Endothelial cell of umbilical vein (primary cell): ENCODE results near the gene OR13C5. TPM values are rescaled to one million over a fixed set of nuclear protein-coding genes. Genes with fewer than 3 reads are reported as not detected.

Experiments used
- BruUV-seq: library from RNA; stranded (reverse); fragments of 400-500 nt; replicated peaks from 2 replicates; lab custom pipeline; 2021; lab: Mats Ljungman, UMichigan
- CTCF ChIA-PET: fragments of 300-600, 350-600 bp; sonication (Branson Sonifier 250); formaldehyde crosslinking; loops from one replicate; lab custom pipeline; 2021; ENCODE audit warnings: antibody characterized with exemption, inconsistent platforms; lab: Charles Lee
- POLR2A ChIA-PET: fragments of 300-600, 350-600 bp; sonication (Branson Sonifier 250); formaldehyde crosslinking; loops from one replicate; lab custom pipeline; 2021; ENCODE audit warnings: antibody characterized with exemption, inconsistent platforms; lab: Charles Lee
- DNase-seq: peaks from one replicate; pipeline ENCODE4 v3.0.0-alpha.2; 2011; ENCODE audit warnings: low read depth, low spot score
- FAIRE-seq: peaks from 2 replicates; lab custom pipeline; 2011; peaks lifted over from hg19 to GRCh38; lab: Jason Lieb, UNC
- H2AFZ ChIP-seq: 2 replicates; pipeline ENCODE4 v1.6.0; 2012; ENCODE audit warnings: low read depth, low read length, control low read depth, inconsistent platforms
- H3K27ac ChIP-seq: 2 replicates; pipeline ENCODE4 v1.5.1; 2011; ENCODE audit warnings: low read depth, mild to moderate bottlenecking, control low read depth, low read length, moderate library complexity; ENCODE audit not compliant: insufficient read depth
- H3K27me3 ChIP-seq, 2 experiments: 2 replicates each; pipeline versions ENCODE4 v1.6.0 to v1.6.1; 2011; ENCODE audit warnings: low read length in 2 of 2, mixed read lengths in 1 of 2; ENCODE audit not compliant: control insufficient read depth in 2 of 2, insufficient read depth in 2 of 2
- H3K36me3 ChIP-seq, 2 experiments: 2 replicates in 1 of 2; 3 replicates in 1 of 2; pipeline ENCODE4 v1.5.1; 2011; ENCODE audit warnings: low read length in 2 of 2, mild to moderate bottlenecking in 1 of 2, moderate library complexity in 1 of 2; ENCODE audit not compliant: control insufficient read depth in 2 of 2, insufficient read depth in 2 of 2; ENCODE audit errors: extremely low read depth in 1 of 2
- H3K4me1 ChIP-seq: 3 replicates; pipeline ENCODE4 v1.5.1; 2011; ENCODE audit warnings: mild to moderate bottlenecking, low read length; ENCODE audit not compliant: control insufficient read depth, insufficient read depth; ENCODE audit errors: extremely low read depth
- H3K4me2 ChIP-seq: 2 replicates; pipeline ENCODE4 v1.6.1; 2011; ENCODE audit warnings: low read length, control low read depth, mixed read lengths; ENCODE audit not compliant: insufficient read depth
- H3K4me3 ChIP-seq, 3 experiments: fragments of 200-600 bp in 1 of 3; sonication (generic), shearing (Covaris generic) in 1 of 3; replicated peaks in 1 of 3; 2 replicates each; pipeline ENCODE4 v1.5.1; 2011 to 2016; ENCODE audit warnings: control low read depth in 3 of 3, low read length in 3 of 3, mild to moderate bottlenecking in 2 of 3, inconsistent platforms in 1 of 3, low read depth in 1 of 3, moderate library complexity in 1 of 3; ENCODE audit not compliant: insufficient read depth in 1 of 3
- H3K79me2 ChIP-seq: 2 replicates; pipeline ENCODE4 v1.6.0; 2012; ENCODE audit warnings: low read length, inconsistent platforms; ENCODE audit not compliant: control insufficient read depth, insufficient read depth
- H3K9ac ChIP-seq: replicated peaks from 2 replicates; pipeline ENCODE3; 2011; ENCODE audit warnings: low read length, control low read depth; ENCODE audit not compliant: insufficient read depth; ENCODE audit errors: extremely low read depth
- H3K9me1 ChIP-seq: replicated peaks from 3 replicates; pipeline ENCODE4 v1.6.0; 2011; ENCODE audit warnings: mild to moderate bottlenecking, low read length; ENCODE audit not compliant: control insufficient read depth, insufficient read depth; ENCODE audit errors: extremely low read depth
- H3K9me3 ChIP-seq: replicated peaks from 2 replicates; pipeline ENCODE4 v1.5.1; 2012; ENCODE audit warnings: low read length, inconsistent platforms; ENCODE audit not compliant: control insufficient read depth, insufficient read depth
- H4K20me1 ChIP-seq: replicated peaks from 2 replicates; pipeline ENCODE3; 2011; ENCODE audit warnings: mild to moderate bottlenecking, low read length; ENCODE audit not compliant: control insufficient read depth, insufficient read depth; ENCODE audit errors: extremely low read depth
- CTCF ChIP-seq, 2 donors: IDR thresholded peaks; 1 replicate in 1 of 2; 2 replicates in 1 of 2; pipeline ENCODE4 v1.5.1; 2011; ENCODE audit warnings: low read length in 2 of 2, mild to moderate bottlenecking in 2 of 2, moderate library complexity in 2 of 2, control low read depth in 1 of 2, inconsistent platforms in 1 of 2, low read depth in 1 of 2; ENCODE audit not compliant: insufficient read depth in 1 of 2; ENCODE audit errors: extremely low read depth in 1 of 2
- EZH2 ChIP-seq: IDR thresholded peaks from 2 replicates; pipeline ENCODE4 v1.6.1; 2012; ENCODE audit warnings: borderline replicate concordance, low read depth, mild to moderate bottlenecking, moderate library complexity, low read length, inconsistent platforms; ENCODE audit not compliant: severe bottlenecking
- FOS ChIP-seq: IDR thresholded peaks from 2 replicates; pipeline ENCODE4 v1.6.1; 2011; ENCODE audit warnings: mild to moderate bottlenecking, low read length, moderate library complexity, borderline replicate concordance; ENCODE audit not compliant: insufficient read depth
- GATA2 ChIP-seq: IDR thresholded peaks from 2 replicates; pipeline ENCODE4 v1.7.0; 2011; ENCODE audit warnings: low read depth, mild to moderate bottlenecking, moderate library complexity, mixed read lengths, low read length; ENCODE audit not compliant: insufficient read length, insufficient read depth
- JUN ChIP-seq: IDR thresholded peaks from 2 replicates; pipeline ENCODE4 v1.6.1; 2011; ENCODE audit warnings: borderline replicate concordance, low read depth; ENCODE audit not compliant: insufficient read length, insufficient read depth
- MAX ChIP-seq: IDR thresholded peaks from 2 replicates; pipeline ENCODE4 v1.6.1; 2011; ENCODE audit not compliant: insufficient read depth, insufficient read length
- MYC ChIP-seq: IDR thresholded peaks from one replicate; pipeline ENCODE4 v1.6.1; 2011; ENCODE audit warnings: mild to moderate bottlenecking, low read depth, low read length
- POLR2A ChIP-seq: IDR thresholded peaks from 2 replicates; pipeline ENCODE4 v1.6.1; 2012; ENCODE audit warnings: low read depth, mild to moderate bottlenecking, control low read depth, low read length
- POLR2AphosphoS5 ChIP-seq: IDR thresholded peaks from 2 replicates; pipeline ENCODE4 v1.6.1; 2012; ENCODE audit warnings: low read depth, mild to moderate bottlenecking, control low read depth, low read length, moderate library complexity; ENCODE audit not compliant: insufficient read depth
- dilution Hi-C: fragments of 300-500 bp; cut with MboI; formaldehyde crosslinking; loops from one replicate; pipeline ENCODE4 v1.15.0; 2019; ENCODE audit warnings: low sequenced_read_pairs; ENCODE audit not compliant: extremely low pct_ligation_motif_present
- intact Hi-C: fragments of 100-400 bp; cut with micrococcal nuclease; formaldehyde crosslinking; loops from one replicate; pipeline ENCODE4 v1.10.0; 2022
- polyA plus RNA-seq, 4 experiments: library from polyadenylated mRNA; depleted of rRNA in 3 of 4; stranded (reverse) in 3 of 4; unstranded in 1 of 4; fragments of >200 nt; gene quantifications; 2 replicates each; pipeline versions ENCODE4 v1.2.1 to v1.2.3, GENCODE V29; 2011 to 2012; ENCODE audit warnings: missing spikeins in 1 of 4
- total RNA-seq: library from RNA; stranded (reverse); gene quantifications from 2 replicates; pipeline ENCODE4 v1.2.3, GENCODE V29; 2021

Gene OR13C5
- total and polyA plus RNA-seq, 2 donors (not counting 3 experiments of a cell fraction or from before 2014, with no cell fraction given), result not detected

GRCh38 chr9:104608336-104608735 lies 9.1 kb upstream of the OR13C5 start:
- Histone ChIP-seq H3K36me3 (no peaks in the 10 kb centered on the region), H2AFZ (no peak overlapping the region), H3K4me3 (no peak overlapping the region), H3K9ac (no peak overlapping the region), H4K20me1 (no peaks in the 10 kb centered on the region), H3K4me1 (no peaks in the 10 kb centered on the region), H3K9me1 (no peaks in the 10 kb centered on the region), H3K4me2 (no peak overlapping the region), H3K9me3 (no peaks in the 10 kb centered on the region), H3K27ac (no peak overlapping the region), H3K27me3 (no peaks in the 10 kb centered on the region), H3K79me2 (no peaks in the 10 kb centered on the region)
- CTCF ChIA-PET, result no interaction called here
- POLR2A ChIA-PET, result no interaction called here
- intact Hi-C loops, result no loop called here
- BruUV-seq, result no TSS peak
- no peak for FAIRE-seq
- dilution Hi-C loops, result no loop called here
- no peak for DNase-seq
- TF ChIP-seq MAX, result no peak
- no peak for TF ChIP-seq JUN
- TF ChIP-seq EZH2, result no peak
- no peak for TF ChIP-seq POLR2A
- TF ChIP-seq FOS, result no peak
- no peak for TF ChIP-seq POLR2AphosphoS5
- no peak for TF ChIP-seq GATA2
- TF ChIP-seq CTCF (IDR thresholded peaks at IDR 0.05; ENCODE audit: extremely low read depth in 1 of 2, insufficient read depth in 1 of 2, low read depth in 1 of 2, low read length in 2 of 2), result no peak
- TF ChIP-seq MYC, result no peak
